Nephron progenitor cell (in vitro differentiated cells): Measurements from ENCODE around the gene EPAS1.

Experiments used
- DNase-seq: peaks from one replicate; pipeline ENCODE4 v3.0.0; 2021
- H3K27ac Mint-ChIP-seq: 2 replicates; pipeline ENCODE4 v1.8.0; 2021; ENCODE audit warnings: mild to moderate bottlenecking, moderate library complexity, mixed read lengths
- H3K27me3 Mint-ChIP-seq: 2 replicates; pipeline ENCODE4 v1.8.0; 2021; ENCODE audit warnings: mild to moderate bottlenecking, low read depth, mixed read lengths; ENCODE audit not compliant: poor library complexity
- H3K36me3 Mint-ChIP-seq: 2 replicates; pipeline ENCODE4 v1.8.0; 2021; ENCODE audit warnings: low read depth, mixed read lengths
- H3K4me1 Mint-ChIP-seq: 2 replicates; pipeline ENCODE4 v1.8.0; 2021; ENCODE audit warnings: mixed read lengths
- H3K4me3 Mint-ChIP-seq: 2 replicates; pipeline ENCODE4 v1.8.0; 2021; ENCODE audit warnings: mild to moderate bottlenecking, moderate library complexity, mixed read lengths
- H3K9me3 Mint-ChIP-seq: 2 replicates; pipeline ENCODE4 v1.8.0; 2021; ENCODE audit warnings: mild to moderate bottlenecking, moderate library complexity, mixed read lengths
- CTCF ChIP-seq: fragments of 200-600 bp; sonication (generic); IDR thresholded peaks from 2 replicates; pipeline ENCODE4 v1.5.0; 2021; ENCODE audit warnings: antibody characterized with exemption

The EPAS1 gene

DNA sequence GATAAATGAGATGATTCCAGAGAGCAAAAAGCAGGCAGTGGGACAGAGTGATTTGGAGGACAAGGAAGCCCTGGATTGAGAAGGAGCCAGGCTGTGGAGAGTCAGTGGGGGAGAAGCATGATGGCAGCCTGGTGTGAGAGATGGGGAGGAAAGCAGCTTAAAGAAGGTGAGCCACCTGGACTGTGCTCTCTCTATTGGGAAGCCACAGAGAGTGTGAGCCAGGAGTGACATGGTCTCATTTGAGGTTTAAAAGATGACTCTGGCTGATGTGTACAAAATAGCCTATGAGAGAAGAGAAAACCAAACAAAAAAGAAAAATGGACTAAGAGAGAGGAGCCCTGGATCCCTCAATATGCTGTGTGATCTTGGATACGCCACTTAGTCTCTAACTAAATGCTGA is 12.9 kb upstream of the EPAS1 start:
- Mint-ChIP-seq H3K27me3 (peaks cover 25% of the 10 kb centered on the region), H3K36me3 (no peaks in the 10 kb centered on the region), H3K4me3 (no peak overlapping the region), H3K4me1 (peaks cover 21% of the 10 kb centered on the region), H3K27ac (no peak overlapping the region), H3K9me3 (no peaks in the 10 kb centered on the region)
- DNase-seq: no peak
- TF ChIP-seq CTCF: no peak

DNA sequence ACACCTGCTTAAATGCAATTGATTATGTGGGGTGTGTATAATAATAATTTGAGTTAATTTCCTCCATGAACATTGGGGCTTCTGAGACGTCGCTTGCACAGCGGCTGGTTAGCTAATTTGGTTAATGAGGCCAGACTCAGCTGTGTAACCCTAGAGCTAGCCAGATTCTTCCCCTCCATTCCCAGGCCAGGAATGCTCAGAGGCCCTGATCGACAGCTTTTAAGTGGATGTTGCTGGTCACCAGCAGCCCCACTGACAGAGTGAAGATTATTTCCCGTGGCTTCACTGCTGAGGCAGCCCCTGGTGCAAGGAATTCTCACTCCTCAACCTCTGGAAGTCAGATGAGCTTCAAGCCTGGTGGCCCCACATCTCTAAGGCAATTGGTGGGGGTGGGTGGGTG is 12.4 kb upstream of the EPAS1 start:
- H3K4me1 Mint-ChIP-seq: peaks cover 21% of the 10 kb centered on the region
- no peak for TF ChIP-seq CTCF
- no peaks in the 10 kb centered on the region for H3K9me3 Mint-ChIP-seq
- H3K36me3 Mint-ChIP-seq: no peaks in the 10 kb centered on the region
- H3K27ac Mint-ChIP-seq: no peak overlapping the region
- no peak for DNase-seq
- H3K27me3 Mint-ChIP-seq: peaks cover 31% of the 10 kb centered on the region
- no peak overlapping the region for H3K4me3 Mint-ChIP-seq

GRCh38 chr2:46286715-46287114 is 10.5 kb upstream of the EPAS1 start:
- Mint-ChIP-seq H3K36me3 (no peaks in the 10 kb centered on the region), H3K27ac (no peak overlapping the region), H3K27me3 (peaks cover 44% of the 10 kb centered on the region), H3K9me3 (peaks cover under 1% of the 10 kb centered on the region), H3K4me3 (no peak overlapping the region), H3K4me1 (peaks cover 21% of the 10 kb centered on the region)
- no peak for DNase-seq
- no peak for TF ChIP-seq CTCF

GRCh38 chr2:46290078-46290477 is 7.1 kb upstream of the EPAS1 start:
- TF ChIP-seq CTCF: no peak
- H3K4me3 Mint-ChIP-seq: no peak overlapping the region
- H3K4me1 Mint-ChIP-seq: peaks cover 3% of the 10 kb centered on the region
- H3K27ac Mint-ChIP-seq: no peak overlapping the region
- no peaks in the 10 kb centered on the region for H3K36me3 Mint-ChIP-seq
- DNase-seq: no peak
- H3K27me3 Mint-ChIP-seq: peaks cover 65% of the 10 kb centered on the region
- H3K9me3 Mint-ChIP-seq: peaks cover 3% of the 10 kb centered on the region

- Mint-ChIP-seq H3K4me1 (peaks cover 10% of the 10 kb centered on the region), H3K27ac (no peak overlapping the region), H3K27me3 (peaks cover 91% of the 10 kb centered on the region), H3K4me3 (no peak overlapping the region), H3K9me3 (peaks cover 3% of the 10 kb centered on the region), H3K36me3 (no peaks in the 10 kb centered on the region)
- DNase-seq: no peak
- no peak for TF ChIP-seq CTCF
These were observed 3.7 kb upstream of the EPAS1 start for GRCh38 chr2:46293466-46293865.

GRCh38 chr2:46294176-46294836 is 2.9 kb upstream of the EPAS1 start:
- peak; percentile 39 for DNase-seq
- TF ChIP-seq CTCF: peak; percentile 39
- Mint-ChIP-seq H3K27me3 (peaks cover 92% of the 10 kb centered on the region), H3K36me3 (no peaks in the 10 kb centered on the region), H3K4me3 (no peak overlapping the region), H3K4me1 (peaks cover 15% of the 10 kb centered on the region), H3K27ac (no peak overlapping the region), H3K9me3 (peaks cover 3% of the 10 kb centered on the region)
